Stimulated activated CD4-positive, alpha-beta T cell treated with anti-CD3 and anti-CD28 coated beads, Interleukin-4, amount 100 ng/mL, for 4 hours (primary cell): ENCODE results near the gene CEP55.
"Not testable (repeated sequence)": the region's sequence is repeated elsewhere in the genome, so short reads cannot be mapped to it uniquely, and the experiment has no call there.

Source experiments
- DNase-seq, 2 experiments: peaks; one replicate each; pipeline ENCODE4 v3.0.0-alpha.2; 2020

The CEP55 gene

GRCh38 chr10:93515071-93516005 lies 18.9 kb downstream of the CEP55 start:
- DNase-seq: no peak

GRCh38 chr10:93516006-93516380 lies 19.6 kb downstream of the CEP55 start:
- DNase-seq: no peak

GRCh38 chr10:93518531-93518930 lies 22.1 kb downstream of the CEP55 start:
- no peak for DNase-seq

GRCh38 chr10:93535293-93535692 lies 38.9 kb downstream of the CEP55 start:
- DNase-seq: no peak

- DNase-seq: not testable (repeated sequence)
Measured at GRCh38 chr10:93540871-93541270, 44.5 kb downstream of the CEP55 start.

- DNase-seq: no peak
Measured at GRCh38 chr10:93541402-93542357, 45.3 kb downstream of the CEP55 start.

GRCh38 chr10:93542358-93542791 lies 46.0 kb downstream of the CEP55 start:
- DNase-seq: no peak

- not testable (repeated sequence) for DNase-seq
Measured at GRCh38 chr10:93546995-93547394, 50.6 kb downstream of the CEP55 start.

GRCh38 chr10:93547522-93547921 lies 51.1 kb downstream of the CEP55 start:
- no peak for DNase-seq

- DNase-seq: no peak
Measured at GRCh38 chr10:93548376-93549071, 52.1 kb downstream of the CEP55 start.

- DNase-seq: no peak
Measured at GRCh38 chr10:93550606-93551005, 54.2 kb downstream of the CEP55 start.

- DNase-seq: no peak
Measured at GRCh38 chr10:93552780-93553179, 56.4 kb downstream of the CEP55 start.

- no peak for DNase-seq
Measured at GRCh38 chr10:93553482-93554315, 57.3 kb downstream of the CEP55 start.

GRCh38 chr10:93554316-93554663 lies 57.9 kb downstream of the CEP55 start:
- DNase-seq: no peak

GRCh38 chr10:93554760-93555432 lies 58.5 kb downstream of the CEP55 start:
- peak in 1 of 2 experiments; percentile 29 for DNase-seq

- no peak for DNase-seq
Measured at GRCh38 chr10:93559490-93559889, 63.1 kb downstream of the CEP55 start.

GRCh38 chr10:93560541-93560940 lies 64.1 kb downstream of the CEP55 start:
- DNase-seq: no peak

GRCh38 chr10:93565446-93565845 lies 69.0 kb downstream of the CEP55 start:
- no peak for DNase-seq

GRCh38 chr10:93566435-93567276 lies 70.2 kb downstream of the CEP55 start, which contains the start of gene FFAR4:
Gene FFAR4, plus strand, starts transcription at chr10:93566665. Its CDS starts 56 bp downstream, at chr10:93566721.
- DNase-seq: no peak
